Keratinocyte (primary cell): ENCODE measurements around the gene SOX18. TPM values are rescaled to one million over a fixed set of nuclear protein-coding genes. Genes with fewer than 3 reads are reported as not detected.

Experiments used
- DNase-seq: peaks from one replicate; pipeline ENCODE4 v3.0.0-alpha.2; 2011; ENCODE audit warnings: low read depth, missing footprints, low spot score
- FAIRE-seq: peaks from 2 replicates; lab custom pipeline; 2011; peaks lifted over from hg19 to GRCh38; lab: Jason Lieb, UNC
- H2AFZ ChIP-seq: 2 replicates; pipeline ENCODE4 v1.6.0; 2012; ENCODE audit warnings: low read length, control low read depth, inconsistent platforms; ENCODE audit not compliant: control insufficient read depth
- H3K27ac ChIP-seq: 2 replicates; pipeline ENCODE4 v1.5.1; 2011; ENCODE audit warnings: low read length; ENCODE audit not compliant: control insufficient read depth, insufficient read depth
- H3K27me3 ChIP-seq: 3 replicates; pipeline ENCODE4 v1.6.0; 2011; ENCODE audit warnings: low read length; ENCODE audit not compliant: control insufficient read depth, insufficient read depth; ENCODE audit errors: extremely low read depth
- H3K36me3 ChIP-seq, 2 experiments: 2 replicates in 1 of 2; 3 replicates in 1 of 2; pipeline ENCODE4 v1.5.1; 2011; ENCODE audit warnings: low read length in 2 of 2, mild to moderate bottlenecking in 1 of 2; ENCODE audit not compliant: control insufficient read depth in 2 of 2, insufficient read depth in 2 of 2; ENCODE audit errors: extremely low read depth in 1 of 2
- H3K4me1 ChIP-seq: 3 replicates; pipeline ENCODE4 v1.5.1; 2011; ENCODE audit warnings: low read length; ENCODE audit not compliant: control insufficient read depth, insufficient read depth; ENCODE audit errors: extremely low read depth
- H3K4me2 ChIP-seq: 3 replicates; pipeline ENCODE4 v1.6.0; 2011; ENCODE audit warnings: low read depth, low read length; ENCODE audit not compliant: control insufficient read depth, insufficient read depth; ENCODE audit errors: extremely low read depth
- H3K4me3 ChIP-seq, 3 experiments: fragments of 200-600 bp in 1 of 3; sonication (generic) in 1 of 3; 2 replicates in 2 of 3; 3 replicates in 1 of 3; pipeline ENCODE4 v1.5.1; 2011 to 2016; ENCODE audit warnings: low read length in 3 of 3, mild to moderate bottlenecking in 3 of 3, control low read depth in 2 of 3, inconsistent platforms in 1 of 3, low read depth in 1 of 3, mixed read lengths in 1 of 3, mixed run types in 1 of 3, moderate library complexity in 1 of 3; ENCODE audit not compliant: control insufficient read depth in 2 of 3, insufficient read depth in 2 of 3; ENCODE audit errors: extremely low read depth in 1 of 3
- H3K79me2 ChIP-seq: 2 replicates; pipeline ENCODE4 v1.6.0; 2012; ENCODE audit warnings: low read length; ENCODE audit not compliant: control insufficient read depth, insufficient read depth
- H3K9ac ChIP-seq: 3 replicates; pipeline ENCODE4 v1.6.0; 2011; ENCODE audit warnings: low read length; ENCODE audit not compliant: control insufficient read depth, insufficient read depth; ENCODE audit errors: extremely low read depth
- H3K9me1 ChIP-seq: 3 replicates; pipeline ENCODE4 v1.6.0; 2011; ENCODE audit warnings: low read length; ENCODE audit not compliant: control insufficient read depth, insufficient read depth; ENCODE audit errors: extremely low read depth
- H3K9me3 ChIP-seq: 2 replicates; pipeline ENCODE4 v1.5.1; 2012; ENCODE audit warnings: low read depth, low read length; ENCODE audit not compliant: control insufficient read depth
- H4K20me1 ChIP-seq: 3 replicates; pipeline ENCODE4 v1.6.0; 2011; ENCODE audit warnings: low read length; ENCODE audit not compliant: control insufficient read depth, insufficient read depth; ENCODE audit errors: extremely low read depth
- CTCF ChIP-seq, 3 experiments: IDR thresholded peaks in 1 of 3; conservative IDR thresholded peaks in 1 of 3; optimal IDR thresholded peaks in 1 of 3; 2 replicates in 2 of 3; 3 replicates in 1 of 3; pipeline versions ENCODE3 to v1.5.1; 2011; ENCODE audit warnings: low read length in 3 of 3, mild to moderate bottlenecking in 3 of 3, moderate library complexity in 2 of 3, control low read depth in 1 of 3, inconsistent platforms in 1 of 3; ENCODE audit not compliant: insufficient read depth in 2 of 3; ENCODE audit errors: extremely low read depth in 1 of 3
- EZH2 ChIP-seq: IDR thresholded peaks from one replicate; pipeline ENCODE4 v1.6.1; 2012; ENCODE audit warnings: inconsistent platforms, mild to moderate bottlenecking, low read length, moderate library complexity
- dilution Hi-C: fragments of 300-500 bp; cut with MboI; formaldehyde crosslinking; loops from one replicate; pipeline ENCODE4 v1.7.0; 2020; ENCODE audit warnings: low sequenced_read_pairs; ENCODE audit not compliant: extremely low pct_ligation_motif_present
- polyA plus RNA-seq, 5 experiments: library from polyadenylated mRNA; depleted of rRNA in 3 of 5; stranded (reverse) in 3 of 5; stranded (forward) in 1 of 5; unstranded in 1 of 5; fragments of >200 nt; gene quantifications; 1 replicate in 1 of 5; 2 replicates in 3 of 5; 3 replicates in 1 of 5; pipeline versions ENCODE4 v1.2.1 to v1.2.3, GENCODE V29; 2011 to 2012; ENCODE audit warnings: missing spikeins in 2 of 5, low read depth in 1 of 5, low replicate concordance in 1 of 5

The SOX18 gene
- polyA plus RNA-seq, 1 donor (not counting 4 experiments of a cell fraction or from before 2014, with no cell fraction given) = not detected

GRCh38 chr20:64076061-64076997 is 26.9 kb upstream of the SOX18 start:
- dilution Hi-C loops = no loop called here
- Histone ChIP-seq H3K27ac (no peak overlapping the region), H3K4me3 (no peak overlapping the region), H3K79me2 (peaks cover 2% of the 10 kb centered on the region), H4K20me1 (no peaks in the 10 kb centered on the region), H3K4me2 (no peak overlapping the region), H3K9me3 (no peaks in the 10 kb centered on the region), H3K9ac (no peak overlapping the region), H3K4me1 (peaks cover 13% of the 10 kb centered on the region), H3K27me3 (no peaks in the 10 kb centered on the region), H3K36me3 (peaks cover 0 to 10% of the 10 kb centered on the region in 2 experiments), H3K9me1 (no peaks in the 10 kb centered on the region), H2AFZ (no peak overlapping the region)
- FAIRE-seq (no peak), DNase-seq (no peak)
- TF ChIP-seq CTCF (optimal IDR thresholded peaks at IDR 0.05 in 1 of 3, IDR thresholded peaks at IDR 0.05 in 1 of 3, conservative IDR thresholded peaks at IDR 0.05 in 1 of 3; ENCODE audit: extremely low read depth in 1 of 3, insufficient read depth in 2 of 3, low read length in 3 of 3) (no peak), EZH2 (no peak)

GRCh38 chr20:64075556-64075955 is 26.1 kb upstream of the SOX18 start:
- H4K20me1 ChIP-seq = no peaks in the 10 kb centered on the region
- dilution Hi-C loops = no loop called here
- DNase-seq (no peak), FAIRE-seq (no peak)
- H2AFZ ChIP-seq = no peak overlapping the region
- H3K79me2 ChIP-seq = peaks cover 2% of the 10 kb centered on the region
- H3K9me1 ChIP-seq = no peaks in the 10 kb centered on the region
- H3K27me3 ChIP-seq = no peaks in the 10 kb centered on the region
- no peak overlapping the region for H3K9ac ChIP-seq
- H3K27ac ChIP-seq = no peak overlapping the region
- no peak overlapping the region for H3K4me2 ChIP-seq
- H3K4me1 ChIP-seq = peaks cover 13% of the 10 kb centered on the region
- H3K4me3 ChIP-seq = no peak overlapping the region
- TF ChIP-seq CTCF (optimal IDR thresholded peaks at IDR 0.05 in 1 of 3, IDR thresholded peaks at IDR 0.05 in 1 of 3, conservative IDR thresholded peaks at IDR 0.05 in 1 of 3; ENCODE audit: extremely low read depth in 1 of 3, insufficient read depth in 2 of 3, low read length in 3 of 3) (no peak), EZH2 (no peak)
- H3K9me3 ChIP-seq = no peaks in the 10 kb centered on the region
- H3K36me3 ChIP-seq = peaks cover 0 to 10% of the 10 kb centered on the region in 2 experiments
